MG63 (cell line): ENCODE results near the gene MED25. TPM values are rescaled to one million over a fixed set of nuclear protein-coding genes. Genes with fewer than 3 reads are reported as not detected.

ENCODE experiments used
- DNase-seq: peaks from one replicate; pipeline ENCODE4 v3.0.0-alpha.2; 2020
- H3K27me3 ChIP-seq: fragments of 250-450 bp; sonication (Bioruptor Pico); 2 replicates; pipeline ENCODE4 v1.5.1; 2020; ENCODE audit warnings: mild to moderate bottlenecking, moderate library complexity
- H3K36me3 ChIP-seq: fragments of 250-450 bp; sonication (Bioruptor Pico); 2 replicates; pipeline ENCODE4 v1.5.1; 2020; ENCODE audit warnings: mild to moderate bottlenecking, moderate library complexity
- H3K4me3 ChIP-seq: fragments of 250-450 bp; sonication (Bioruptor Pico); 2 replicates; pipeline ENCODE4 v1.5.1; 2020; ENCODE audit warnings: mild to moderate bottlenecking, moderate library complexity
- H3K9me3 ChIP-seq: fragments of 250-450 bp; sonication (Bioruptor Pico); 2 replicates; pipeline ENCODE4 v1.5.1; 2020; ENCODE audit warnings: mild to moderate bottlenecking, moderate library complexity
- total RNA-seq: library from RNA; depleted of rRNA; stranded (reverse); fragments of >200 nt; shearing (Covaris generic); gene quantifications from 2 replicates; pipeline ENCODE4 v1.2.3, GENCODE V29; 2014; ENCODE audit warnings: low replicate concordance; rRNA removed

Gene MED25
- total RNA-seq, 1 experiment from 2014 or later, result 27.6 TPM

DNA sequence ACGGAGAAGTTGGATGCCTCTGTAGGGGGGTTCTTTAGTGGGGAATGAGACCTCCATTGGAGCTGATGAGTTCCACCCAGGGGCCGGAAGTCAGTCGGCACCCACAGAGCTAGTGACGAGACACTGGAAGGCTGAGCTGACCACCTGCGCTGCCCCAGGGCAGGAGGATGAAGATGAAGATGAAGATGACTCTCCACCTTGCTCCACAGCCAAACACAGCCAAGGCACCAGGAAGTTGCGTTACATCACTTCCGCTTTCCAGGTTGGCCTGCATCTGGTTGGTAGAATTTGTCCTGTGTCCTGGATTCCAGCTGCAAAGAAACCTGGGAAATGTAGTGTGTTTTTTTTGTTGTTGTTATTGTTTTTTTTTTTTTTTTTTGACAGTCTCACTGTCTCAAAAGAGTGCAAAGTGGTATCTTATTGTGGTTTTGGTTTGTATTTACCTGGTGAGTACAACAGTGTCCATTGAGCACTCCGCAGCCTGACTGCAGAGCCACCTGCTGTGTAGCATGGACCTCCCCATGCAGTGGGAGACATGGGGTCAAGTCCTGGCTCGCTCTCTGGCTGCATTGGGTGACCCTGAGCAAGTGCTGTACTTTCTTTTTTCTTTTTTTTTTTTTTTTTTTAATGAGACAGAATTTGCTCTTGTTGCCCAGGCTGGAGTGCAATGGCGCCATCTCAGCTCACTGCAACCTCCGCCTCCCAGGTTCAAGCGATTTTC is 61.3 kb downstream of the MED25 start:
- DNase-seq, result no peak
- no peaks in the 10 kb centered on the region for H3K9me3 ChIP-seq
- H3K4me3 ChIP-seq, result no peak overlapping the region
- H3K36me3 ChIP-seq, result peaks cover 67% of the 10 kb centered on the region
- H3K27me3 ChIP-seq, result no peaks in the 10 kb centered on the region

DNA sequence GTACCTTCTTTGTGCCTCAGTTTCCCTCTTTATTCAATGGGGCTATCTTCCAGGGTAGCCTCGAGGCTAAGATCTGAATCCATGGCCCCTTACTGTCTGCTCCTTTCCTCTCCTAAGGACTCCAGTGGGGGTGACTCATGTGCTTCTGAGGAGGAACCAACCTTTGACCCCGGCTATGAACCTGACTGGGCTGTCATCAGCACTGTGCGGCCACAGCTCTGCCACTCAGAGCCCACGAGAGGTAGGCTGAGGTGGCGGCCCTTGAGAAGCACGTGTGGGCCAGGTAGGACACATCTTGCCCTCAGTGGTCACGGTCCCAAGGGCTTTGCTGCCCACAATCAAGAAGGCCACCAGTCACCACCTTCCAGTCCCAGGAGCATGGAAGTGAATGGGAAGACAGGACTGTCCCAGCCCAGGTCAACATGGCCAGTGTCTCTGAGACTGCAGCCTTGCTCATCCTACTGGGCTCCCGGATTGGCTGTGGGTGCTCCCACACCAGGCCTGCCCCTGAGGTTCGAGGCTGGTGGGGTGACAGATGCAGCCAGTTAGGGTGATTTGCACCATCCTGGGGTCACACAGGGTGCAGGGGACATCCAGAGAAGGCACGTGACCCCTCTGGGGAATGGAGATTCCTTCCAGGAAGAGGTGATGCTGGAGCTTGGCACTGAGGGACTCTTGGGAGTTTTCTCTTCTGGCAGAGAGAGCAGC is 62.2 kb downstream of the MED25 start:
- H3K36me3 ChIP-seq, result peaks cover 68% of the 10 kb centered on the region
- no peaks in the 10 kb centered on the region for H3K27me3 ChIP-seq
- H3K9me3 ChIP-seq, result no peaks in the 10 kb centered on the region
- no peak for DNase-seq
- H3K4me3 ChIP-seq, result no peak overlapping the region

DNA sequence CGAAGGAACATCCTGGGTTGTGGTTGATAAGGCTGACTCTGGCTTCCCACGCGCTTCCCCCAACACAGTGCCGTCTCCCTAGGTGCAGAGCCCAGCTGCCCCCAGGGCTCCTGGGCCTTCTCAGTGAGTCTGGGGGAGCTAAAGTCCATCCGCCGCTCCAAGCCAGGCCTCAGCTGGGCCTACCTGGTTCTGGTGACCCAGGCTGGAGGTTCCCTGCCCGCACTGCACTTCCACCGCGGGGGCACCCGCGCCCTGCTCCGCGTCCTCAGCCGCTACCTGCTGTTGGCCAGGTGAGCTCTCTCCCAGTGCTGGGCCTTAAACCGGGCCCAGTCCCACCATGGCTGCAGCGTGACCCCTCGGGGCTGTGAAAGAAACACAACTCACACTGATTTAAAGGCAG is 63.1 kb downstream of the MED25 start:
- H3K36me3 ChIP-seq, result peaks cover 66% of the 10 kb centered on the region
- no peaks in the 10 kb centered on the region for H3K27me3 ChIP-seq
- no peaks in the 10 kb centered on the region for H3K9me3 ChIP-seq
- no peak for DNase-seq
- no peak overlapping the region for H3K4me3 ChIP-seq

DNA sequence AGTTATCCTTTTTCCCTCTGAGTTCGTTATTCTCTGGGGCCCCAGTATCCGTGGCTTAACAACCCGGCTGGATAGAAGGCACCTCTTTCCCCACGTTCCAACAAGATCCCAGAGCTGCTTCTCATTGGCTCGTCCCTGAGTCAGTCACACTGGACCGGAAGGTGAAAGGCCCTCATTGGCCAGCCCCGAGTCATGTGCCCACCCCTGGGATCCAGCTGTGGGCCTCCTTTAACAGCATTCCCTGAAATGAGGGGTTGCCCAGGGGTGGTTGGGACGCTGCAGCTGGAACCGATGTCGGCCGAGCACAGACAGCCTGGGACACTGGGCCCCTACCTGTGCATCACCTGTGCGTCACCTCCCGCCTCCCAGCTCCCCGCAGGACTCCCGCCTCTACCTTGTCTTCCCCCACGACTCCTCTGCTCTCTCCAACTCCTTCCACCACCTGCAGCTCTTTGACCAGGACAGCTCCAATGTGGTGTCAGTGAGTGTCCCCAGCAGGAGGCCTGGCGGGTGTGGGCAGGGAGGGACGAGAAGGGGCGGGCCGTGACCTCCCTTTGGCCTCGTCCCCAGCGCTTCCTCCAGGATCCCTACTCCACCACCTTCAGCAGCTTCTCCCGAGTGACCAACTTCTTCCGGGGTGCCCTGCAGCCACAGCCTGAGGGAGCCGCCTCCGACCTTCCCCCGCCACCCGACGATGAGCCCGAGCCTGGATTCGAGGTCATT is 63.7 kb downstream of the MED25 start:
- H3K36me3 ChIP-seq, result peaks cover 64% of the 10 kb centered on the region
- H3K27me3 ChIP-seq, result no peaks in the 10 kb centered on the region
- no peaks in the 10 kb centered on the region for H3K9me3 ChIP-seq
- no peak for DNase-seq
- H3K4me3 ChIP-seq, result no peak overlapping the region

DNA sequence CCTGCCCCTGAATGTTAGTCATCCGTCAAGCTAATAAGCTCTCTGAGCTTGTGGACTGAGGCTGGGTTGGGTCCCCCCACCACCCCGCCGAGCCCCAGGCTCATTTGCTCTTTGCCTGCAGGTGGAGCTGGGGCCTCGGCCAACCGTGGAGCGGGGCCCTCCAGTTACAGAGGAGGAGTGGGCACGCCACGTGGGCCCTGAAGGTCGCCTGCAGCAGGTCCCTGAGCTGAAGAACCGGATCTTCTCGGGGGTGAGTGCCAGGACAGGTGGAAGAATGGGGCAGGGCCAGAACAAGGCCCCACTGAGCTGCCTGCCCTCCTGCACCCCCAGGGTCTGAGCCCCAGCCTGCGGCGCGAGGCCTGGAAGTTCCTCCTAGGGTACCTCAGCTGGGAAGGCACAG is 64.6 kb downstream of the MED25 start:
- H3K9me3 ChIP-seq, result no peaks in the 10 kb centered on the region
- DNase-seq, result no peak
- peaks cover 64% of the 10 kb centered on the region for H3K36me3 ChIP-seq
- no peaks in the 10 kb centered on the region for H3K27me3 ChIP-seq
- no peak overlapping the region for H3K4me3 ChIP-seq

DNA sequence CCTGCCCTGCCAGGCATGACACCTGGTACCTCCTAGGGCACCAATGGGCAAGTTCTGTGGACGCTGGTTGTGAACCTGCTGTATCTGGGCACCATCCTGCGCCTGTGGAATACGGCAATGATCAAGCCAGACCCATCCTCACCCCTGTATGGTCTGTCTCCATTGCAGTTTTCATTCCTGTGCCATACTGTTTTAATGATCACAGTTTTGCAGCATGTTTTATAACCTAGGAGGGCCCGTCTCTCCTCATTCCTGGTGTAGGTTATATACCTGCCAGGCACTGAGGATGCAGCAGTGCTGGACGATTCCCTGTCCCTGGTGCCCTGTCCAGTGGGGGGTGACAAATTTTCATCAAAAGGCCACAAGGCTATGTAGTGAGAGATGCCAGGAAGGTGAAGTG is 65.0 kb downstream of the MED25 start:
- no peaks in the 10 kb centered on the region for H3K27me3 ChIP-seq
- H3K36me3 ChIP-seq, result peaks cover 64% of the 10 kb centered on the region
- no peak overlapping the region for H3K4me3 ChIP-seq
- no peak for DNase-seq
- no peaks in the 10 kb centered on the region for H3K9me3 ChIP-seq

DNA sequence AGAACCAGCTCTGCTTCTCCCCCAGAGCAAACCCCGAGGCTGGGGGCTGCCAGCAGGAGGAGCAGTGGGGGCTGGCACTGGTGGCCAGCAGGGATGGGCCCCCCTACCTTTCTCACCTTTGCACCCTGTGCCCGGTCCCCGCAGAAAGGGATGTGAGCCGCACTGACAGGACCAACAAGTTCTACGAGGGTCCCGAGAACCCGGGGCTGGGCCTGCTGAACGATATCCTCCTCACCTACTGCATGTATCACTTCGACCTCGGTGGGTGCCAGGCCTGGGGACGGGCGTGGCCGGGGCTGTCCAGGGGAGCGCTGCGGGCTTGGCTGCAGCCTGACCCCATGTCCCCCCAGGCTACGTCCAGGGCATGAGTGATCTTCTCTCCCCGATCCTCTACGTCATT is 66.0 kb downstream of the MED25 start:
- Histone ChIP-seq H3K27me3 (no peaks in the 10 kb centered on the region), H3K9me3 (no peaks in the 10 kb centered on the region), H3K36me3 (peaks cover 56% of the 10 kb centered on the region), H3K4me3 (no peak overlapping the region)
- DNase-seq, result no peak

DNA sequence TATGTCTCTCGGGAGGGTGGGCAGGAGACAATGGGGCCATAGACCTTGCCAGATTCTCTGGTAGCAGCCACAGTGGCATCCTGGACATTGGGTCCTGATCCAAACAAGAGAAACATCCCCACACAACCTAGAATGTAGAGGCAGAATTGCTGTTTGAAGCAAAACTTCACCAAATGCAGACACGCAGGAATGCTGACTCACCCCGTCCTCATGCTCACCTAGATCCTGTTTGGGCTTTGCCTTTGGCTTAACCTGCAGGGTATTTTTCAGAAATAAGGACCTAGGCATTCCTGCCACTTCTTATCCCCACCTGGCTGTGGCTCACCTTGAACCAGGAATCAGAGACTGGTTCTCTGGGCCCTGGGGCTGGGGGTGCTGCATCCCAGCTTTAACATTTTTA is 66.7 kb downstream of the MED25 start:
- Histone ChIP-seq H3K9me3 (no peaks in the 10 kb centered on the region), H3K36me3 (peaks cover 51% of the 10 kb centered on the region), H3K27me3 (no peaks in the 10 kb centered on the region), H3K4me3 (no peak overlapping the region)
- no peak for DNase-seq

Other genes with a start within 250 kb of the MED25 start
- 46.1 and 109 TPM in 2 replicates for gene NOSIP, start 237.7 kb upstream of the MED25 start, total RNA-seq
- 0.20 TPM in 1 of 2 replicates, not detected in the other for gene PRRG2, start 237.0 kb upstream of the MED25 start, total RNA-seq
- gene PRR12, start 227.1 kb upstream of the MED25 start, total RNA-seq, result 1.2 and 1.8 TPM in 2 replicates
- 66.4 and 72.7 TPM in 2 replicates for gene RRAS, start 178.1 kb upstream of the MED25 start, total RNA-seq
- gene SCAF1, start 176.1 kb upstream of the MED25 start, total RNA-seq, result 13.4 and 22.7 TPM in 2 replicates
- gene IRF3, start 152.4 kb upstream of the MED25 start, total RNA-seq, result 64.1 and 104 TPM in 2 replicates
- gene BCL2L12, start 152.4 kb upstream of the MED25 start, total RNA-seq, result 3.0 TPM in 1 of 2 replicates, not detected in the other
- 705 and 777 TPM in 2 replicates for gene PRMT1, start 141.0 kb upstream of the MED25 start, total RNA-seq
- 0.33 and 1.4 TPM in 2 replicates for gene ADM5, start 128.7 kb upstream of the MED25 start, total RNA-seq
- not detected in 2 replicates for gene CPT1C, start 127.2 kb upstream of the MED25 start, total RNA-seq
- gene TSKS, start 55.0 kb upstream of the MED25 start, total RNA-seq, result not detected in 2 replicates
- 83.8 and 115 TPM in 2 replicates for gene AP2A1, start 51.3 kb upstream of the MED25 start, total RNA-seq
- gene FUZ, start 5.0 kb upstream of the MED25 start, total RNA-seq, result 8.2 and 31.4 TPM in 2 replicates
- 45.1 and 96.1 TPM in 2 replicates for gene PTOV1, start 32.9 kb downstream of the MED25 start, total RNA-seq
- gene PNKP, start 49.3 kb downstream of the MED25 start, total RNA-seq, result 29.4 and 46.4 TPM in 2 replicates
- 12.1 and 16.5 TPM in 2 replicates for gene AKT1S1, start 59.1 kb downstream of the MED25 start, total RNA-seq
- 5.2 and 11.5 TPM in 2 replicates for gene TBC1D17, start 59.4 kb downstream of the MED25 start, total RNA-seq
- 3.6 TPM in 1 of 2 replicates, not detected in the other for gene IL4I1, start 78.6 kb downstream of the MED25 start, total RNA-seq
- 4.2 and 19.0 TPM in 2 replicates for gene ATF5, start 110.9 kb downstream of the MED25 start, total RNA-seq
- 76.0 and 81.5 TPM in 2 replicates for gene NUP62, start 111.2 kb downstream of the MED25 start, total RNA-seq
- not detected in 2 replicates for gene SIGLEC11, start 142.9 kb downstream of the MED25 start, total RNA-seq
- 14.3 and 41.0 TPM in 2 replicates for gene VRK3, start 207.1 kb downstream of the MED25 start, total RNA-seq
- 11.4 and 12.0 TPM in 2 replicates for gene ZNF473, start 207.7 kb downstream of the MED25 start, total RNA-seq